T-helper 2 cell treated with Interferon-gamma antibody and Interleukin-4, amounts not matched to agents 100 ng/mL and 5 ng/mL, for 36 hours (primary cell): ENCODE data around the gene GAS5. TPM values are rescaled to one million over a fixed set of nuclear protein-coding genes. Genes with fewer than 3 reads are reported as not detected.
"Not testable (repeated sequence)": the region's sequence is repeated elsewhere in the genome, so short reads cannot be mapped to it uniquely, and the experiment has no call there.

ENCODE experiments used
- intact Hi-C: fragments of 100-400 bp; cut with micrococcal nuclease; formaldehyde crosslinking; loops from one replicate; pipeline ENCODE4 v1.15.1; 2023
- total RNA-seq: library from RNA; stranded (reverse); gene quantifications from 2 replicates; pipeline ENCODE4 v1.2.3, GENCODE V29; 2022

GAS5 gene
- total RNA-seq, 1 donor from 2014 or later: 397 TPM

GRCh38 chr1:173870252-173871075, 2.7 kb upstream of the GAS5 start:
- intact Hi-C loops: no loop called here

DNA sequence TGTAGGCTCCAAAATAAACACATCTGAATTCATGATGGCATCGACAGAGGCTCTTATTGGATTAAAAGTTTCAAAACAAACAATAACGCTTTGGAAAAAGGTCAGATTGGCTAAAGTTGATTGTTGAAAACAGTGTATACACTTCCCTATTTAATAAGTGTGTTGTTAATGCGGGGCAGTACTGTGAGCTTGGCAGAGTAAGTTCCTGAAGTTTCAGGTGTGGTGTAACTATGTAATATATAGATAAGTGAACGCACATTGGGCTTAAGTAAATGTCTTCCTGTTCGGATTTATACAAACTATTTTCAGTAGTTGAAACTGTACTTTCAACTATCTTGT, 1.2 kb upstream of the GAS5 start:
- intact Hi-C loops: loop anchor here (2.0 to 10.0 kb wide), 2 partner anchors 46 to 346 kb away; no protein-coding TSS in a partner anchor

- intact Hi-C loops: loop anchor here (1.0 to 10.0 kb wide), 8 partner anchors 44 to 437 kb away; partner anchors contain the start of genes CENPL, DARS2, KLHL20 and RABGAP1L
These were observed 654 bp upstream of the GAS5 start, which contains the start of gene ZBTB37 for GRCh38 chr1:173868266-173869020. TSS of gene ZBTB37 (plus strand) at chr1:173868380. CDS start at chr1:173870226, 1,846 bp downstream.

DNA sequence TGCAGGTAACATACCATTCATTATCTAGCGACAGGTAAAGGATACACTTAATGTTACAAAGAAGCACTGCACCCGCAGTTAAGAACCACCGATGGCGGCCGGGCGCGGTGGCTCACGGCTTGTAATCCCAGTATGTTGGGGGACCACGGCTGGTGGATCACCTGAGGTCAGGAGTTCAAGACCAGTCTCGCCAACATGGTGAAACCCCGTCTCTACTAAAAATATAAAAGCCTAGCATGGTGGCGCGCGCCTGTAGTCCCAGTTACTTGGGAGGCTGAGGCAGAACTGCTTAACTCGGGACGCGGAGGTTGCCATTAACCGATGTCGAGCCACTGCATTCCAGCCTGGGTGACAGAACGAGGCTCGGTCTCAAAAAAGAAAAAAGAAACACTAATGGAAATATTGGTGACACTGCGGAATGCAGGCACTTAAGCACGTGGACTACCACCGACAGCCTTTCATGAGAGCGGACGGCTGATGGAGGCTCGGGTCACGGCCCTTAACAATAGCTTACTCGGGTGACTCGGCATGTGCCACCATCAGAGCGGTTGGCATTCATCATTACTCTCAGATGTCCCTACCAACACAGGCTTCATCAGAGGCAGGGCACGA, 542 bp downstream of the GAS5 start:
- intact Hi-C loops: loop anchor here (10.0 kb wide), 1 partner anchor 348 kb away; no protein-coding TSS in a partner anchor

- intact Hi-C loops: loop anchor here (10.0 kb wide), 1 partner anchor 348 kb away; no protein-coding TSS in a partner anchor
These were observed 1.2 kb downstream of the GAS5 start for GRCh38 chr1:173866413-173867115.

DNA sequence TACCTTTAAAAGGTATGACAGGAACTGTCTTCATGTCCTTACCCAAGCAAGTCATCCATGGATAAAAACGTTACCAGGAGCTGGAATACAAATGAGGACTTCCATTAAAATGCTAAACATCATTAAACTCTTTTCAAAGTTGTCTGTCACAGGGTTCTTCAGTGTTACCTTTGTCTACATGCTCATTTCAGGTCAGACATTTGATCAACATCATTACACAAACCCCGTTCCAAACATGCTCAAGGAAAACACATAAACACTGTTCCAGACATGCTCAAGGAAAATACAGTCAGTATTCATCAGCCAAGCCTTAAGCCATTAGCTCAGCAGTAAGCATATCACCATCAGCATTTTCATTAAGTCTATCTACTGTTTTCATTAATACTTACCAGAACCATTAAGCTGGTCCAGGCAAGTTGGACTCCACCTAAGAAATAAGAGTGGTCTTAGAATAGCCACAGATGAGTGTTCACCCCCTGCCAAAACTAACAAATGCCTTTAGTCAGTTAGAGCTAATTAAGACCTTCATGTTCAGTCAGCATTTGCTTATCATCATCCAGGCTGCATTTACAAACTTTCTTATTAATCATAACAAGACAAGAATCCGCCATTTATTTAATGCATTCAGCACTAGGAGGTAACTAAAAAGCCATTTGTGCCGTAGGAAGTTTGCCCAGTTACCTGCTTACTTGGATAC, 2.2 kb downstream of the GAS5 start:
- intact Hi-C loops: loop anchor here (10.0 kb wide), 1 partner anchor 349 kb away; no protein-coding TSS in a partner anchor

- intact Hi-C loops: loop anchor here (10.0 kb wide), 1 partner anchor 350 kb away; no protein-coding TSS in a partner anchor
These were observed 3.5 kb downstream of the GAS5 start for GRCh38 chr1:173864179-173864867.

- intact Hi-C loops: loop anchor here (10.0 kb wide), 1 partner anchor 351 kb away; no protein-coding TSS in a partner anchor
These were observed 4.3 kb downstream of the GAS5 start for GRCh38 chr1:173863224-173864161.

DNA sequence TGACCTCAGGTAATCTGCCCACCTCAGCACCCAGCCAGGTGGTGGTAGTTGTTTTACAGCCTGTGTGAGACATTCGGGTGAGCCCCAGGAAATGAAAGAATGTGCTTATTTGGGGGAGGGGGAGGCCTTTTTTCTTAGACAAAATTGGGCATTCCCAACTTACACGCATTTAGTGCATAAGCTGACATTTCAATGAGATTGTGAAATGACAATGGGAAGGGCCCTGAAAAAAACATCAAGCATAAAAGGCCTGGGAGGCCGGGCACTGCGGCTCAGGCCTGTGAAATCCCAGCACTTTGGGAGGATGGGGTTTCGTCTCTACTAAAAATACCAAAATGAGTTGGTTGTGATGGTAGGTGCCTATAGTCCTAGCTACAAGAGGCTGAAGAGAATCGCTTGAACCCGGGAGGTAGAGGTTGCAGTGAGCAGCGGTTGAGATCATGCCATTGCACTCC, 5.0 kb downstream of the GAS5 start:
- intact Hi-C loops: loop anchor here (10.0 kb wide), 1 partner anchor 352 kb away; no protein-coding TSS in a partner anchor

GRCh38 chr1:173862146-173862768, 5.5 kb downstream of the GAS5 start:
- intact Hi-C loops: loop anchor here (10.0 kb wide), 1 partner anchor 353 kb away; no protein-coding TSS in a partner anchor

GRCh38 chr1:173861731-173862145, 6.1 kb downstream of the GAS5 start:
- intact Hi-C loops: loop anchor here (10.0 kb wide), 1 partner anchor 353 kb away; no protein-coding TSS in a partner anchor

DNA sequence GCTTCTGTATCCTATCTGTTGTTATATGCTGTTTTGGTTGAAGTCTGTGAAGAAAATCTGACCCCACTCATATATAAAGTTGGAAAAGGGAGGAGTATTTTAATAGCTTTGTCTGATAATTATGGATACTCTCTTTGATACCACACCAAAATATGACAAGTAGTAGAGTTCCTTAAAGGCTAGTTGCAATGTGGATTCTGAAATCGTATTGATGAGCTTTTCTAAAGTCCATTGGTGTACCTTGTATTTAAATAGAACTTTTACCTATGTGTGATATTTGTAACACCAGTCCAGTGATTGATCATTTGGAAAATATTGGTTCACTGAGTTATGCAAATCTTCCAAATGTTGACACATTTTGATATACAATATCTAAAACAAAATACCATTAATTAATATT, 7.7 kb downstream of the GAS5 start:
- intact Hi-C loops: loop anchor here (10.0 kb wide), 1 partner anchor 355 kb away; no protein-coding TSS in a partner anchor

DNA sequence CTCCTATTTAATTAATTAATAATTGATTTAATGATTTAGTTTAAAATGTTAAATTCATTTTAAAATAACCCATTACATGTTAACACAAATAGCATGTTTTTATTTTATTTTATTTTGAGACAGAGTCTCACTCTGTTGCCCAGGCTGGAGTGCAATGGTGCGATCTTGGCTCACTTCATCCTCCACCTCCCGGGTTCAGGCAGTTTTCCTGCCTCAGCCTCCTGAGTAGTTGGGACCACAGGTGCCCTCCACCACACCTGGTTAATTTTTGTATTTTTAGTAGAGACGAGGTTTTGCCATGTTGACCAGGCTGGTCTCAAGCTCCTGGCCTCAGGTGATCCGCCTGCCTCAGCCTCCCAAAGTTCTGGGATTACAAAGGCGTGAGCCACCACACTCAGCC, 8.2 kb downstream of the GAS5 start:
- intact Hi-C loops: not testable (repeated sequence)

GRCh38 chr1:173857363-173857917, 10.3 kb downstream of the GAS5 start:
- intact Hi-C loops: no loop called here

DNA sequence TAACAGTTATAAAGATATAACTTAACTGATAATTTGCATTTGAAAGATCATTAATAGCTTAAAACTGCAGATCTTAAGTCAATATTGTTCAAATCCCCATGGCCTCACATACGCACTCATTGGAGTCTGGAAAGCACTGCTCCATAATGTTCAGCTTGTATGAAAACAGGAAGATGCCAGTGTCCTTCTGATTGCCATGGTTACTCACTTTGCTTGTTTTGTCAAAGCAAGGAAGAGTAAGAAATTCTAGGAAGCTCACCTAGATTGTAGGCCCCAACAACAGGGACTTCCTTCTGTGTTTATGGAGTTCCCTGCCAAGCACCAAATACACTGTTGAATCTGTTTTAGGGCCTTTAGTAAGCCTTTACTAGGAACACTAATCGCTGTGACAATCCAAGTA, 10.9 kb downstream of the GAS5 start:
- intact Hi-C loops: no loop called here

DNA sequence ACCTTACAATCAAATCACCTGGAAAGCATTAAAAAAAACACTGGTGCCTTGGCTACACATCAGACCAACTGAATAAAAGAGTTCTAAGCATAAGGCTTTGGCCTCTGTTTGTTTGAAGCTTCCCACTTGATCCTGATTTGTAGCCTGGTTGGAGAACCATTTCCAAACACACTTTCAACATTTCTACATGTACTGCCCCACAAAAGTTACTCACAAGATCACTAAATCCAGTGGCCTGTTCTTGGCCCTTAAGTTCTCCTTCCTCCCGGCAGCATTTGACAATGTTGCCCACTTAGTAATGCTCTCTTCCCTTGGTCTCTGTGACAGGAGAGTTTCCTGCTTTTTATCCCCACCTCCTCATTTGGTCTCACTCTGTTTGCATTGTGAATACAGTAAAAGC, 11.8 kb downstream of the GAS5 start:
- intact Hi-C loops: no loop called here

GRCh38 chr1:173853074-173853473, 14.7 kb downstream of the GAS5 start:
- intact Hi-C loops: no loop called here
